OCI-LY3 (cell line): ENCODE measurements around the gene NHLH2.

Experiments
- CTCF ChIP-seq: fragments of 200-600, 300-600 bp; sonication (generic); IDR thresholded peaks from 2 replicates; pipeline ENCODE4 v1.5.1; 2014; ENCODE audit warnings: antibody characterized with exemption, low read length, low read depth
- EZH2phosphoT487 ChIP-seq: fragments of 200-600 bp; shearing (Covaris generic); IDR thresholded peaks from 2 replicates; pipeline ENCODE4 v1.6.1; 2018; ENCODE audit warnings: antibody characterized with exemption, mixed run types, low read depth

- TF ChIP-seq CTCF (no peak), EZH2phosphoT487 (no peak)
These were observed 14.3 kb downstream of the NHLH2 start for GRCh38 chr1:115826628-115827027.
